SK-N-SH treated with all-trans-retinoic acid at 6 μM for 48 hours (cell line): Measurements from ENCODE around the gene FMNL1.

Source experiments
- ATAC-seq: fragments of 200-7000 bp; cut with Tn5 transposase; 3 replicates; pipeline ENCODE4 v1.9.1; 2020; ENCODE audit warnings: mild to moderate bottlenecking, moderate library complexity
- ARNTL ChIP-seq: fragments of 450-650 bp; formaldehyde crosslinking; IDR thresholded peaks from 2 replicates; pipeline ENCODE4 v1.5.0; 2020; ENCODE audit warnings: low read depth, mild to moderate bottlenecking, moderate library complexity, borderline replicate concordance
- BACH2 ChIP-seq: fragments of 250-450 bp; sonication (Bioruptor Pico); IDR thresholded peaks from 2 replicates; pipeline ENCODE4 v1.9.0; 2021; ENCODE audit warnings: mild to moderate bottlenecking, borderline replicate concordance
- CSDC2 ChIP-seq: fragments of 250-450 bp; sonication (Bioruptor Pico); IDR thresholded peaks from 2 replicates; pipeline ENCODE4 v1.5.0; 2020; ENCODE audit warnings: mild to moderate bottlenecking, moderate library complexity
- GLIS3 ChIP-seq: fragments of 250-450 bp; sonication (Bioruptor Pico); IDR thresholded peaks from 2 replicates; pipeline ENCODE4 v1.5.0; 2020; ENCODE audit warnings: mild to moderate bottlenecking, moderate library complexity
- ISL1 ChIP-seq: fragments of 250-450 bp; sonication (Bioruptor Pico); IDR thresholded peaks from 2 replicates; pipeline ENCODE4 v2.1.2; 2022; ENCODE audit warnings: mild to moderate bottlenecking, moderate library complexity
- PPARA ChIP-seq: fragments of 250-450 bp; sonication (Bioruptor Pico); IDR thresholded peaks from 2 replicates; pipeline ENCODE4 v1.5.0; 2020; ENCODE audit warnings: mild to moderate bottlenecking, borderline replicate concordance
- RARB ChIP-seq: fragments of 250-450 bp; sonication (Bioruptor Pico); IDR thresholded peaks from 2 replicates; pipeline ENCODE4 v1.8.0; 2021; ENCODE audit warnings: mild to moderate bottlenecking, moderate library complexity
- SNAI2 ChIP-seq: fragments of 250-450 bp; sonication (Bioruptor Pico); IDR thresholded peaks from 2 replicates; pipeline ENCODE4 v1.5.0; 2020; ENCODE audit warnings: mild to moderate bottlenecking, moderate library complexity
- TOX ChIP-seq: fragments of 250-450 bp; sonication (Bioruptor Pico); IDR thresholded peaks from 2 replicates; pipeline ENCODE4 v1.8.0; 2021; ENCODE audit warnings: mild to moderate bottlenecking, moderate library complexity, borderline replicate concordance
- ZC3H10 ChIP-seq: fragments of 250-450 bp; sonication (Bioruptor Pico); IDR thresholded peaks from 2 replicates; pipeline ENCODE4 v1.5.1; 2021; ENCODE audit warnings: mild to moderate bottlenecking, moderate library complexity
- ZFP3 ChIP-seq: fragments of 250-450 bp; sonication (Bioruptor Pico); IDR thresholded peaks from 2 replicates; pipeline ENCODE4 v1.5.0; 2020; ENCODE audit warnings: mild to moderate bottlenecking, moderate library complexity
- ZFP30 ChIP-seq: fragments of 450-650 bp; formaldehyde crosslinking; IDR thresholded peaks from 2 replicates; pipeline ENCODE4 v1.5.0; 2022; ENCODE audit warnings: mild to moderate bottlenecking, moderate library complexity
- ZNF565 ChIP-seq: fragments of 450-650 bp; formaldehyde crosslinking; conservative IDR thresholded peaks from 2 replicates; pipeline ENCODE4 v1.5.0; 2020; ENCODE audit warnings: low read depth, mild to moderate bottlenecking, moderate library complexity
- ZNF70 ChIP-seq: fragments of 450-650 bp; formaldehyde crosslinking; IDR thresholded peaks from 2 replicates; pipeline ENCODE4 v1.5.0; 2020; ENCODE audit warnings: mild to moderate bottlenecking, moderate library complexity
- ZNF8 ChIP-seq: fragments of 450-650 bp; formaldehyde crosslinking; IDR thresholded peaks from 2 replicates; pipeline ENCODE4 v1.5.0; 2020; ENCODE audit warnings: mild to moderate bottlenecking, moderate library complexity
- TF ChIP-seq, protein P1 (sequence below): fragments of 250-450 bp; sonication (Bioruptor Pico); IDR thresholded peaks from 2 replicates; pipeline ENCODE4 v1.5.0; 2020; ENCODE audit warnings: mild to moderate bottlenecking, moderate library complexity
- TF ChIP-seq, protein P2 (sequence below): fragments of 250-450 bp; sonication (Bioruptor Pico); IDR thresholded peaks from 2 replicates; pipeline ENCODE4 v1.8.0; 2020; ENCODE audit warnings: mild to moderate bottlenecking, moderate library complexity, borderline replicate concordance
- TF ChIP-seq, protein P3 (sequence below): fragments of 250-450 bp; sonication (Bioruptor Pico); IDR thresholded peaks from 2 replicates; pipeline ENCODE4 v1.5.1; 2020; ENCODE audit warnings: low read depth, mild to moderate bottlenecking, moderate library complexity
- TF ChIP-seq, protein P4 (sequence below): fragments of 250-450 bp; sonication (Bioruptor Pico); IDR thresholded peaks from 2 replicates; pipeline ENCODE4 v1.5.1; 2021; ENCODE audit warnings: mild to moderate bottlenecking, moderate library complexity

Gene FMNL1

DNA sequence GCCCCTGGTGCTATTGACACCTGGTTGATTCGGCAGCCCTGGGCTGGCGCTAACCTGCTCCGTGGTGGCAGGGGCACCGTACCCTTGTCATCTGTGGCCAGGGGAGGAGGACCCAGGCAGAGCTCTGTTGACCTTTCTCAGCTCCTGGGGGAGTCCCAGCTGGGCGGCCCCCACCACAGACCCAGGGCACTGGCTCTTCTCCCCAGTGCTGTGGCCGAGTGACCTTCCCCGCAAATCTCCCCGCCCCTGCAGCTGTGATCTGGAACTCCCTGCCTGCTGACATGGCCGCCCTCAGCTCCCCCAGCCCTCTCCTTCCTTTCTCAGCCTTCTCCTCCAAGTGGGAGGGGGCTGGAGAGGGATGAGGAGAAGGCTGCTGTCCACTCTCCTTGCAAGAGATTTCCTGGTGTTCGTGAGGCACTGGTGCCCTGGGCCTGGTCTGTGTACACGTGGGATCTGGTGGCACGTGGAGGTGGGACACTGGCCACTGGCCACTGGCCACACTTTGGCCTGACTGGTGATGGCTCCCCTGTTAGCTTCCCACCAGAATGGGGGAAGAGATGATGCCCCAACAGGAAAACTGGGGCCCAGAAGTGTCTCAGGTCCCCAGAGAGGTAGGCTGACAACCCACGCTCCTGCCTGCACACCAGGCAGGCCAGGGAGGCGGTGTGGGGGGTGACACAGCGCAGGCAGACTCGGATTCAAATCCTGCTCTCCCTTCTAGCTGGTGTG is 8.2 kb downstream of the FMNL1 start:
- no peak for TF ChIP-seq ZNF8 (CRISPR knock-in tag)
- TF ChIP-seq TOX = no peak
- TF ChIP-seq, protein P1, sequence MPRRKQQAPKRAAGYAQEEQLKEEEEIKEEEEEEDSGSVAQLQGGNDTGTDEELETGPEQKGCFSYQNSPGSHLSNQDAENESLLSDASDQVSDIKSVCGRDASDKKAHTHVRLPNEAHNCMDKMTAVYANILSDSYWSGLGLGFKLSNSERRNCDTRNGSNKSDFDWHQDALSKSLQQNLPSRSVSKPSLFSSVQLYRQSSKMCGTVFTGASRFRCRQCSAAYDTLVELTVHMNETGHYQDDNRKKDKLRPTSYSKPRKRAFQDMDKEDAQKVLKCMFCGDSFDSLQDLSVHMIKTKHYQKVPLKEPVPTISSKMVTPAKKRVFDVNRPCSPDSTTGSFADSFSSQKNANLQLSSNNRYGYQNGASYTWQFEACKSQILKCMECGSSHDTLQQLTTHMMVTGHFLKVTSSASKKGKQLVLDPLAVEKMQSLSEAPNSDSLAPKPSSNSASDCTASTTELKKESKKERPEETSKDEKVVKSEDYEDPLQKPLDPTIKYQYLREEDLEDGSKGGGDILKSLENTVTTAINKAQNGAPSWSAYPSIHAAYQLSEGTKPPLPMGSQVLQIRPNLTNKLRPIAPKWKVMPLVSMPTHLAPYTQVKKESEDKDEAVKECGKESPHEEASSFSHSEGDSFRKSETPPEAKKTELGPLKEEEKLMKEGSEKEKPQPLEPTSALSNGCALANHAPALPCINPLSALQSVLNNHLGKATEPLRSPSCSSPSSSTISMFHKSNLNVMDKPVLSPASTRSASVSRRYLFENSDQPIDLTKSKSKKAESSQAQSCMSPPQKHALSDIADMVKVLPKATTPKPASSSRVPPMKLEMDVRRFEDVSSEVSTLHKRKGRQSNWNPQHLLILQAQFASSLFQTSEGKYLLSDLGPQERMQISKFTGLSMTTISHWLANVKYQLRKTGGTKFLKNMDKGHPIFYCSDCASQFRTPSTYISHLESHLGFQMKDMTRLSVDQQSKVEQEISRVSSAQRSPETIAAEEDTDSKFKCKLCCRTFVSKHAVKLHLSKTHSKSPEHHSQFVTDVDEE (CRISPR knock-in tag) = no peak
- no peak for TF ChIP-seq RARB (CRISPR knock-in tag)
- no peak for TF ChIP-seq GLIS3
- TF ChIP-seq ZNF70 (CRISPR knock-in tag) = no peak
- TF ChIP-seq PPARA (CRISPR knock-in tag) = no peak
- no peak for TF ChIP-seq ZC3H10
- no peak for TF ChIP-seq ZNF565 (CRISPR knock-in tag)
- TF ChIP-seq BACH2 (CRISPR knock-in tag) = no peak
- TF ChIP-seq ZFP30 (CRISPR knock-in tag) = no peak
- no peak for TF ChIP-seq ISL1 (CRISPR knock-in tag)
- TF ChIP-seq, protein P2, sequence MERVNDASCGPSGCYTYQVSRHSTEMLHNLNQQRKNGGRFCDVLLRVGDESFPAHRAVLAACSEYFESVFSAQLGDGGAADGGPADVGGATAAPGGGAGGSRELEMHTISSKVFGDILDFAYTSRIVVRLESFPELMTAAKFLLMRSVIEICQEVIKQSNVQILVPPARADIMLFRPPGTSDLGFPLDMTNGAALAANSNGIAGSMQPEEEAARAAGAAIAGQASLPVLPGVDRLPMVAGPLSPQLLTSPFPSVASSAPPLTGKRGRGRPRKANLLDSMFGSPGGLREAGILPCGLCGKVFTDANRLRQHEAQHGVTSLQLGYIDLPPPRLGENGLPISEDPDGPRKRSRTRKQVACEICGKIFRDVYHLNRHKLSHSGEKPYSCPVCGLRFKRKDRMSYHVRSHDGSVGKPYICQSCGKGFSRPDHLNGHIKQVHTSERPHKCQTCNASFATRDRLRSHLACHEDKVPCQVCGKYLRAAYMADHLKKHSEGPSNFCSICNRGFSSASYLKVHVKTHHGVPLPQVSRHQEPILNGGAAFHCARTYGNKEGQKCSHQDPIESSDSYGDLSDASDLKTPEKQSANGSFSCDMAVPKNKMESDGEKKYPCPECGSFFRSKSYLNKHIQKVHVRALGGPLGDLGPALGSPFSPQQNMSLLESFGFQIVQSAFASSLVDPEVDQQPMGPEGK (CRISPR knock-in tag) = no peak
- TF ChIP-seq, protein P3, sequence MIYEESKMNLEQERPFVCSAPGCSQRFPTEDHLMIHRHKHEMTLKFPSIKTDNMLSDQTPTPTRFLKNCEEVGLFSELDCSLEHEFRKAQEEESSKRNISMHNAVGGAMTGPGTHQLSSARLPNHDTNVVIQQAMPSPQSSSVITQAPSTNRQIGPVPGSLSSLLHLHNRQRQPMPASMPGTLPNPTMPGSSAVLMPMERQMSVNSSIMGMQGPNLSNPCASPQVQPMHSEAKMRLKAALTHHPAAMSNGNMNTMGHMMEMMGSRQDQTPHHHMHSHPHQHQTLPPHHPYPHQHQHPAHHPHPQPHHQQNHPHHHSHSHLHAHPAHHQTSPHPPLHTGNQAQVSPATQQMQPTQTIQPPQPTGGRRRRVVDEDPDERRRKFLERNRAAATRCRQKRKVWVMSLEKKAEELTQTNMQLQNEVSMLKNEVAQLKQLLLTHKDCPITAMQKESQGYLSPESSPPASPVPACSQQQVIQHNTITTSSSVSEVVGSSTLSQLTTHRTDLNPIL (CRISPR knock-in tag) = no peak
- no peak for TF ChIP-seq ARNTL (CRISPR knock-in tag)
- TF ChIP-seq, protein P4, sequence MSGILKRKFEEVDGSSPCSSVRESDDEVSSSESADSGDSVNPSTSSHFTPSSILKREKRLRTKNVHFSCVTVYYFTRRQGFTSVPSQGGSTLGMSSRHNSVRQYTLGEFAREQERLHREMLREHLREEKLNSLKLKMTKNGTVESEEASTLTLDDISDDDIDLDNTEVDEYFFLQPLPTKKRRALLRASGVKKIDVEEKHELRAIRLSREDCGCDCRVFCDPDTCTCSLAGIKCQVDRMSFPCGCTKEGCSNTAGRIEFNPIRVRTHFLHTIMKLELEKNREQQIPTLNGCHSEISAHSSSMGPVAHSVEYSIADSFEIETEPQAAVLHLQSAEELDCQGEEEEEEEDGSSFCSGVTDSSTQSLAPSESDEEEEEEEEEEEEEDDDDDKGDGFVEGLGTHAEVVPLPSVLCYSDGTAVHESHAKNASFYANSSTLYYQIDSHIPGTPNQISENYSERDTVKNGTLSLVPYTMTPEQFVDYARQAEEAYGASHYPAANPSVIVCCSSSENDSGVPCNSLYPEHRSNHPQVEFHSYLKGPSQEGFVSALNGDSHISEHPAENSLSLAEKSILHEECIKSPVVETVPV (CRISPR knock-in tag) = no peak
- TF ChIP-seq CSDC2 = no peak

DNA sequence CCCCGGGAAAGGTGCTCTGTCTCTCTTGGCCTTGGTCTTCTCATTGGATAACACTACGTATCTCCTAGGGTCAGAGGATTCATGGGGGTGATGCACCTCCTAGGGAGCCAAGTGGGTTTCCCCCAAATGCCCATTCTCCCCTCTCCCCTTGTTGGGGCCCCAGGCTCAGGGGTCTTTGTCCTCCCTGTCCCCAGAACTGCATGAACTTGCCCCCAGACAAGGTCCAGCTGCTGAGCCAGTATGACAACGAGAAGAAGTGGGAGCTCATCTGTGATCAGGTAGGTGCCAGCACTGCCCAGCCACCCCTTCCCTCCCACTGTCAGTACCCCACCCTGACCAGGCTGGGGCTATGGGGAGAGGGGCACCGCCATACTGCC is 8.7 kb downstream of the FMNL1 start:
- no peak for ATAC-seq

More for the DNA sequence above, 8.2 kb downstream of the FMNL1 start:
- ATAC-seq = no peak

More for the DNA sequence above, 8.7 kb downstream of the FMNL1 start:
- TF ChIP-seq, protein P1 (CRISPR knock-in tag) = no peak
- TF ChIP-seq ISL1 (CRISPR knock-in tag) (no peak), BACH2 (CRISPR knock-in tag) (no peak), ARNTL (CRISPR knock-in tag) (no peak), ZFP30 (CRISPR knock-in tag) (no peak), ZC3H10 (no peak), SNAI2 (CRISPR knock-in tag) (no peak), PPARA (CRISPR knock-in tag) (no peak), TOX (no peak), ZFP3 (CRISPR knock-in tag) (no peak), ZNF70 (CRISPR knock-in tag) (no peak)
